ENCODE measurements around the gene WDR38.

DNA sequence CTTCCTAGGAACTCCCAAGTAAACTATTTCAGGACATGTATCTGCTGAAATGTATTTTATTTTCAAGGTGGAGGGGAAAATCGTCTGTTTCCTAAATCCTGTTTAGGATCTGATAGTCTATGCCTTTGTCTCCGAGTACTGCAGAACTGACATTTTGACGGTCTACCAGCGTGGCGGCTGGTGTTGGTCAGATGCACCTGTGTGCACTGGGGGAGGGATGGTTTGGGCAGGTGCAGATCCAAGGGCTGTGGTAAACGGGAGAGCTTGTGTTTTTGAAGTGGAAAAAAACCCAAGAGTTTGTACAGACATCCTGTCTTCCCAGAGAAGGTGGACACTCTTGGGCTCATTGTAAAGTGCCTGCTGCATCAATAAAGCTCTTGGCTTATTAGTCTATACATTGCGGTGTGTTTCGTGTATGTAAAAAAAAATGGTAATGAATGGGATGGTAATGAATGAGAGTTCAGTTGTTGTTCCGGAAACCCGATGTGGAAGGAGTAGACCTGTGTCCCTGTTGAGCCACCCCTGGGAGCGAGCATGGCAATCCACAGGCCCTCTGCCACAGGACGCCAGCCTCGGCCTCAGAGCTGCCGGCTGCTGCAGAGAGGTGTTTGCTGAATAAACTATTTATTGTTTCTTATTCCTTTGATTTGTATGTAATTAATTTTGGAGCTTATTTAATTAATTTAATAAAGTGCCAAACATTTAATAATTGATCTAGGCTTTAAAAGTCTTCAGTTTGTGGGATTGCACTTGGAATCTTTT, 23.9 kb downstream of the WDR38 start:
- TF ChIP-seq, protein P1, sequence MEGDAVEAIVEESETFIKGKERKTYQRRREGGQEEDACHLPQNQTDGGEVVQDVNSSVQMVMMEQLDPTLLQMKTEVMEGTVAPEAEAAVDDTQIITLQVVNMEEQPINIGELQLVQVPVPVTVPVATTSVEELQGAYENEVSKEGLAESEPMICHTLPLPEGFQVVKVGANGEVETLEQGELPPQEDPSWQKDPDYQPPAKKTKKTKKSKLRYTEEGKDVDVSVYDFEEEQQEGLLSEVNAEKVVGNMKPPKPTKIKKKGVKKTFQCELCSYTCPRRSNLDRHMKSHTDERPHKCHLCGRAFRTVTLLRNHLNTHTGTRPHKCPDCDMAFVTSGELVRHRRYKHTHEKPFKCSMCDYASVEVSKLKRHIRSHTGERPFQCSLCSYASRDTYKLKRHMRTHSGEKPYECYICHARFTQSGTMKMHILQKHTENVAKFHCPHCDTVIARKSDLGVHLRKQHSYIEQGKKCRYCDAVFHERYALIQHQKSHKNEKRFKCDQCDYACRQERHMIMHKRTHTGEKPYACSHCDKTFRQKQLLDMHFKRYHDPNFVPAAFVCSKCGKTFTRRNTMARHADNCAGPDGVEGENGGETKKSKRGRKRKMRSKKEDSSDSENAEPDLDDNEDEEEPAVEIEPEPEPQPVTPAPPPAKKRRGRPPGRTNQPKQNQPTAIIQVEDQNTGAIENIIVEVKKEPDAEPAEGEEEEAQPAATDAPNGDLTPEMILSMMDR (conservative IDR thresholded peaks at IDR 0.05) = no peak
- TF ChIP-seq ZFX (IDR thresholded peaks at IDR 0.05) = no peak

All from C4-2B (cell line).